Endothelial cell of umbilical vein (primary cell): Measurements from ENCODE around the gene C4A. TPM values are rescaled to one million over a fixed set of nuclear protein-coding genes. Genes with fewer than 3 reads are reported as not detected.
A peak's percentile ranks its signal among the peaks of the same experiment; 100 is the strongest.

Source experiments
- BruUV-seq: library from RNA; stranded (reverse); fragments of 400-500 nt; replicated peaks from 2 replicates; lab custom pipeline; 2021; lab: Mats Ljungman, UMichigan
- CTCF ChIA-PET: fragments of 300-600, 350-600 bp; sonication (Branson Sonifier 250); formaldehyde crosslinking; loops from one replicate; lab custom pipeline; 2021; ENCODE audit warnings: antibody characterized with exemption, inconsistent platforms; lab: Charles Lee
- POLR2A ChIA-PET: fragments of 300-600, 350-600 bp; sonication (Branson Sonifier 250); formaldehyde crosslinking; loops from one replicate; lab custom pipeline; 2021; ENCODE audit warnings: antibody characterized with exemption, inconsistent platforms; lab: Charles Lee
- DNase-seq: peaks from one replicate; pipeline ENCODE4 v3.0.0-alpha.2; 2011; ENCODE audit warnings: low read depth, low spot score
- FAIRE-seq: peaks from 2 replicates; lab custom pipeline; 2011; peaks lifted over from hg19 to GRCh38; lab: Jason Lieb, UNC
- H2AFZ ChIP-seq: 2 replicates; pipeline ENCODE4 v1.6.0; 2012; ENCODE audit warnings: low read depth, low read length, control low read depth, inconsistent platforms
- H3K27ac ChIP-seq: 2 replicates; pipeline ENCODE4 v1.5.1; 2011; ENCODE audit warnings: low read depth, mild to moderate bottlenecking, control low read depth, low read length, moderate library complexity; ENCODE audit not compliant: insufficient read depth
- H3K27me3 ChIP-seq, 2 experiments: 2 replicates each; pipeline versions ENCODE4 v1.6.0 to v1.6.1; 2011; ENCODE audit warnings: low read length in 2 of 2, mixed read lengths in 1 of 2; ENCODE audit not compliant: control insufficient read depth in 2 of 2, insufficient read depth in 2 of 2
- H3K36me3 ChIP-seq, 2 experiments: 2 replicates in 1 of 2; 3 replicates in 1 of 2; pipeline ENCODE4 v1.5.1; 2011; ENCODE audit warnings: low read length in 2 of 2, mild to moderate bottlenecking in 1 of 2, moderate library complexity in 1 of 2; ENCODE audit not compliant: control insufficient read depth in 2 of 2, insufficient read depth in 2 of 2; ENCODE audit errors: extremely low read depth in 1 of 2
- H3K4me1 ChIP-seq: 3 replicates; pipeline ENCODE4 v1.5.1; 2011; ENCODE audit warnings: mild to moderate bottlenecking, low read length; ENCODE audit not compliant: control insufficient read depth, insufficient read depth; ENCODE audit errors: extremely low read depth
- H3K4me2 ChIP-seq: 2 replicates; pipeline ENCODE4 v1.6.1; 2011; ENCODE audit warnings: low read length, control low read depth, mixed read lengths; ENCODE audit not compliant: insufficient read depth
- H3K4me3 ChIP-seq, 3 experiments: fragments of 200-600 bp in 1 of 3; sonication (generic), shearing (Covaris generic) in 1 of 3; replicated peaks in 1 of 3; 2 replicates each; pipeline ENCODE4 v1.5.1; 2011 to 2016; ENCODE audit warnings: control low read depth in 3 of 3, low read length in 3 of 3, mild to moderate bottlenecking in 2 of 3, inconsistent platforms in 1 of 3, low read depth in 1 of 3, moderate library complexity in 1 of 3; ENCODE audit not compliant: insufficient read depth in 1 of 3
- H3K79me2 ChIP-seq: 2 replicates; pipeline ENCODE4 v1.6.0; 2012; ENCODE audit warnings: low read length, inconsistent platforms; ENCODE audit not compliant: control insufficient read depth, insufficient read depth
- H3K9ac ChIP-seq: replicated peaks from 2 replicates; pipeline ENCODE3; 2011; ENCODE audit warnings: low read length, control low read depth; ENCODE audit not compliant: insufficient read depth; ENCODE audit errors: extremely low read depth
- H3K9me1 ChIP-seq: replicated peaks from 3 replicates; pipeline ENCODE4 v1.6.0; 2011; ENCODE audit warnings: mild to moderate bottlenecking, low read length; ENCODE audit not compliant: control insufficient read depth, insufficient read depth; ENCODE audit errors: extremely low read depth
- H3K9me3 ChIP-seq: replicated peaks from 2 replicates; pipeline ENCODE4 v1.5.1; 2012; ENCODE audit warnings: low read length, inconsistent platforms; ENCODE audit not compliant: control insufficient read depth, insufficient read depth
- H4K20me1 ChIP-seq: replicated peaks from 2 replicates; pipeline ENCODE3; 2011; ENCODE audit warnings: mild to moderate bottlenecking, low read length; ENCODE audit not compliant: control insufficient read depth, insufficient read depth; ENCODE audit errors: extremely low read depth
- CTCF ChIP-seq, 2 donors: IDR thresholded peaks; 1 replicate in 1 of 2; 2 replicates in 1 of 2; pipeline ENCODE4 v1.5.1; 2011; ENCODE audit warnings: low read length in 2 of 2, mild to moderate bottlenecking in 2 of 2, moderate library complexity in 2 of 2, control low read depth in 1 of 2, inconsistent platforms in 1 of 2, low read depth in 1 of 2; ENCODE audit not compliant: insufficient read depth in 1 of 2; ENCODE audit errors: extremely low read depth in 1 of 2
- EZH2 ChIP-seq: IDR thresholded peaks from 2 replicates; pipeline ENCODE4 v1.6.1; 2012; ENCODE audit warnings: borderline replicate concordance, low read depth, mild to moderate bottlenecking, moderate library complexity, low read length, inconsistent platforms; ENCODE audit not compliant: severe bottlenecking
- FOS ChIP-seq: IDR thresholded peaks from 2 replicates; pipeline ENCODE4 v1.6.1; 2011; ENCODE audit warnings: mild to moderate bottlenecking, low read length, moderate library complexity, borderline replicate concordance; ENCODE audit not compliant: insufficient read depth
- JUN ChIP-seq: IDR thresholded peaks from 2 replicates; pipeline ENCODE4 v1.6.1; 2011; ENCODE audit warnings: borderline replicate concordance, low read depth; ENCODE audit not compliant: insufficient read length, insufficient read depth
- POLR2A ChIP-seq: IDR thresholded peaks from 2 replicates; pipeline ENCODE4 v1.6.1; 2012; ENCODE audit warnings: low read depth, mild to moderate bottlenecking, control low read depth, low read length
- dilution Hi-C: fragments of 300-500 bp; cut with MboI; formaldehyde crosslinking; loops from one replicate; pipeline ENCODE4 v1.15.0; 2019; ENCODE audit warnings: low sequenced_read_pairs; ENCODE audit not compliant: extremely low pct_ligation_motif_present
- intact Hi-C: fragments of 100-400 bp; cut with micrococcal nuclease; formaldehyde crosslinking; loops from one replicate; pipeline ENCODE4 v1.10.0; 2022
- polyA plus RNA-seq, 4 experiments: library from polyadenylated mRNA; depleted of rRNA in 3 of 4; stranded (reverse) in 3 of 4; unstranded in 1 of 4; fragments of >200 nt; gene quantifications; 2 replicates each; pipeline versions ENCODE4 v1.2.1 to v1.2.3, GENCODE V29; 2011 to 2012; ENCODE audit warnings: missing spikeins in 1 of 4
- total RNA-seq: library from RNA; stranded (reverse); gene quantifications from 2 replicates; pipeline ENCODE4 v1.2.3, GENCODE V29; 2021

The C4A gene
- total and polyA plus RNA-seq, 2 donors (not counting 3 experiments of a cell fraction or from before 2014, with no cell fraction given): 5.2 to 5.7 TPM

DNA sequence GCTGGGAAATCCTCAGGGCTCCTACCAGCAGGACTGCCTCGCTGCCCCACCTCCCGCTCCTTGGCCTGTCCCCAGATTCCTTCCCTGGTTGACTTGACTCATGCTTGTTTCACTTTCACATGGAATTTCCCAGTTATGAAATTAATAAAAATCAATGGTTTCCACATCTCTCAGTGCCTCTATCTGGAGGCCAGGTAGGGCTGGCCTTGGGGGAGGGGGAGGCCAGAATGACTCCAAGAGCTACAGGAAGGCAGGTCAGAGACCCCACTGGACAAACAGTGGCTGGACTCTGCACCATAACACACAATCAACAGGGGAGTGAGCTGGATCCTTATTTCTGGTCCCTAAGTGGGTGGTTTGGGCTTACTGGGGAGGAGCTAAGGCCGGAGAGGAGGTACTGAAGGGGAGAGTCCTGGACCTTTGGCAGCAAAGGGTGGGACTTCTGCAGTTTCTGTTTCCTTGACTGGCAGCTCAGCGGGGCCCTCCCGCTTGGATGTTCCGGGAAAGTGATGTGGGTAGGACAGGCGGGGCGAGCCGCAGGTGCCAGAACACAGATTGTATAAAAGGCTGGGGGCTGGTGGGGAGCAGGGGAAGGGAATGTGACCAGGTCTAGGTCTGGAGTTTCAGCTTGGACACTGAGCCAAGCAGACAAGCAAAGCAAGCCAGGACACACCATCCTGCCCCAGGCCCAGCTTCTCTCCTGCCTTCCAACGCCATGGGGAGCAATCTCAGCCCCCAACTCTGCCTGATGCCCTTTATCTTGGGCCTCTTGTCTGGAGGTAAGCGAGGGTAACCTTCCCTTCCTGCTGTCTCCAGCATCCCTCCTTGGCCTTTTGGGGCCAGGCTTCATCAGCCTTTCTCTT lies 36.1 kb upstream of the C4A start, which contains the start of gene CFB:
TSS of gene CFB (plus strand) at position 589 of the 863 bp plus-strand sequence. CDS start at position 716, 127 bp downstream.
- DNase-seq (peak; percentile 56), FAIRE-seq (peak; percentile 64)
- Histone ChIP-seq H3K27ac (no peak within 1 kb of the TSS), H3K79me2 (no peaks in the 10 kb centered on the region), H3K9me1 (no peaks in the 10 kb centered on the region), H3K4me1 (peaks cover 3% of the 10 kb centered on the region), H3K27me3 (peaks cover 3 to 11% of the 10 kb centered on the region in 2 experiments), H3K4me3 (no peak within 1 kb of the TSS), H4K20me1 (no peaks in the 10 kb centered on the region), H3K9me3 (no peaks in the 10 kb centered on the region), H2AFZ (peak within 1 kb of the TSS; percentile 81), H3K4me2 (no peak within 1 kb of the TSS), H3K36me3 (no peaks in the 10 kb centered on the region), H3K9ac (no peak within 1 kb of the TSS)
- intact Hi-C loops (no loop called here), dilution Hi-C loops (no loop called here)
- BruUV-seq: no TSS peak
- POLR2A ChIA-PET: interaction anchor here (0.6 kb wide), 2 partner anchors 38 to 164 kb away, joined by 9 to 11 read pairs; no protein-coding TSS in a partner anchor
- TF ChIP-seq JUN (no peak), EZH2 (no peak)
- CTCF ChIA-PET: interaction anchor here (1.0 to 1.4 kb wide), 3 partner anchors 12 to 44 kb away, joined by 3 to 4 read pairs (median 3); partner anchors contain the start of gene ZBTB12

GRCh38 chr6:31946370-31946885 lies 35.4 kb upstream of the C4A start:
- dilution Hi-C loops: no loop called here
- Histone ChIP-seq H3K27me3 (peaks cover 0 to 11% of the 10 kb centered on the region in 2 experiments), H3K9me1 (no peaks in the 10 kb centered on the region), H3K36me3 (peaks cover 2 to 4% of the 10 kb centered on the region in 2 experiments), H3K9me3 (no peaks in the 10 kb centered on the region), H3K4me3 (no peak overlapping the region), H3K4me1 (peaks cover 3% of the 10 kb centered on the region), H3K9ac (no peak overlapping the region), H3K27ac (no peak overlapping the region), H3K79me2 (no peaks in the 10 kb centered on the region), H2AFZ (no peak overlapping the region), H3K4me2 (no peak overlapping the region), H4K20me1 (no peaks in the 10 kb centered on the region)
- TF ChIP-seq FOS: no peak
- no peak for TF ChIP-seq POLR2A
- TF ChIP-seq CTCF (IDR thresholded peaks at IDR 0.05; ENCODE audit: extremely low read depth in 1 of 2, insufficient read depth in 1 of 2, low read depth in 1 of 2, low read length in 2 of 2): no peak
- DNase-seq (no peak), FAIRE-seq (no peak)
- ChIA-PET POLR2A (no interaction called here), CTCF (interaction anchor here (1.0 to 1.4 kb wide), 2 partner anchors 40 to 44 kb away, joined by 3 to 4 read pairs; partner anchors contain the start of gene ZBTB12)
- no TSS peak for BruUV-seq
- intact Hi-C loops: no loop called here
